GM21526 (cell line): ENCODE results near the gene OR10H1.
A peak's percentile ranks its signal among the peaks of the same experiment; 100 is the strongest.
"Not testable (repeated sequence)": the region's sequence is repeated elsewhere in the genome, so short reads cannot be mapped to it uniquely, and the experiment has no call there.

Experiments used
- ATAC-seq: cut with Tn5 transposase; IDR thresholded peaks from one replicate; pipeline ENCODE4 v1.9.1; 2021; ENCODE audit warnings: moderate library complexity; ENCODE audit not compliant: unreplicated experiment, low FRiP score

Gene OR10H1, protein sequence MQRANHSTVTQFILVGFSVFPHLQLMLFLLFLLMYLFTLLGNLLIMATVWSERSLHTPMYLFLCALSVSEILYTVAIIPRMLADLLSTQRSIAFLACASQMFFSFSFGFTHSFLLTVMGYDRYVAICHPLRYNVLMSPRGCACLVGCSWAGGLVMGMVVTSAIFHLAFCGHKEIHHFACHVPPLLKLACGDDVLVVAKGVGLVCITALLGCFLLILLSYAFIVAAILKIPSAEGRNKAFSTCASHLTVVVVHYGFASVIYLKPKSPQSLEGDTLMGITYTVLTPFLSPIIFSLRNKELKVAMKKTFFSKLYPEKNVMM

DNA sequence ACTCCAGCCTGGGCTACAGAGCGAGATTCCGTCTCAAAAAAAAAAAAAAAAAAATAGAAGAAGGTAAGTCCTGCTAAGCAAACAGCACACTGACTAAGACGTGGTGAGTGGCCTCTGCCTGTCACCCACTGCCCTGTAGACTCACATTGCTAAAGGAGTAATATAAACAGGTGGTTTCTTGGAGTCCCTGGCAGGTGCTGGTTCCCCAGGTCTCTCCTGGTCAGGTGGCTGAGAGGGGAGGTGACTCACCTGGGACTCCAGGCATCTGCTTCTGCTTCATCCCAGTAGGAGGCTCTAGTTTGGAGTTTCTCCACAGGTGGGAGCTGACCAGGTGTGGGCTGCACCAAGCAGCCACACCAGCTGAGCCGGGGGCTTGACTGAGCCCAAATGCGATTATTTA, at the start of gene OR10H1:
Gene OR10H1, minus strand, starts transcription at position 359 of the 400 bp plus-strand sequence. CDS start 7,627 bp downstream, outside the sequence.
- ATAC-seq, result no peak

DNA sequence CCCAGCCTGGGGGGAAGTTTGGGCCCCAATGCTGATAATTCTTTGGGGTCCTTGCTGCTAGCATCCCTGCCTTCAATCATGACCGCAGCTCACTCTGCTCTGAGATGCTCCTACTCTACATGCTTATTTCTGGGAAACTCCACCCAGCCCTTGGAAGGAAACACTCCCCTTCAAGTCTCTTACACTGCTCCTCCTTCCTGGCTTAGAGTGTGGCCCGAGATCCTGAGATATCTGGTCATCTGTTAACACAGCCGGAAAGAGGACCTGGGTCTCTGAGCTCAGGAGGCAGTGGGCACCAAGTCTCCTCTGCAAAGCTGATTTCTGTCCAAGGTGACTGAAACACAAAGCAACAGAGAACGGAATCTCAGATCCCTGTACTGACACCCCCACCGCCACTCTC, 49.4 kb upstream of the OR10H1 start:
- no peak for ATAC-seq

DNA sequence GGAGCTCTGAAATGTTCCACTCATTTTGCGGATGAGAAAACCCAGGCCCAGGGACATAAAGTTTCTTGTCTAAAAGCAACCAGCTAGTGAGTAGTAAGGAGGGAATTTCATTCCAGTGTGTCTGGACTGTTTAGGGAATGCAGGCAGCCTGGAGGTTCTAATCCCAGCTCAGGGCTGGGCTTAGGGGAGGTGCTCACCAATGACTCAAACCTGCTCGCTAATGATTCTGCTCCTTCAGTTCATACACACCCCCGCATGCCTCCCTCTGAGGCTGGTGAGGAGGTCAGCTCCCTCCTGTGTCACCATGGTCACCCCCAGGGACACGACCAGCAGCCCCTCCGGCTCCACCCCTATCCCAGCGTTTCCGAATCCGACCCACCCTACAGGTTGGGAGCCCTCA, 47.8 kb upstream of the OR10H1 start:
- ATAC-seq, result no peak

DNA sequence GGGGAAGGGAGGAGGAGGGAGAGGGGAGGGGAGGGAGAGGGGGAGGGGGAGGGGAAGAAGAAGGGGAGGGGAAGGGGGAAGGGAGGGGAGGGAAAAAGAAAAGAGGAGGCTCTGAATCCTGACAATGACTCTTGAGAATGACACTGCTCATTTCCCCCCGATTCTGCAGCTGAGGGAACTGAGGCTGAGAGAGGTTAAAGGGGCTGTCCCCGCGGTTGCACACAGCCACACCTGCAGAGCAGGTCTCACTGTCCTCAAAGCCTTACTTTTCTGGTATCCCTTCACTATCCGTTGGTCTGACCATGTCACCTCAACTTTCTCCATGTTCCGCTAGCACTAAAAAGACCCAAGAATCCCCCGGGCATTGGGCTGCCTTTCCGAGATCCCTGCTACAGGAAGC, 47.0 kb upstream of the OR10H1 start:
- no peak for ATAC-seq

DNA sequence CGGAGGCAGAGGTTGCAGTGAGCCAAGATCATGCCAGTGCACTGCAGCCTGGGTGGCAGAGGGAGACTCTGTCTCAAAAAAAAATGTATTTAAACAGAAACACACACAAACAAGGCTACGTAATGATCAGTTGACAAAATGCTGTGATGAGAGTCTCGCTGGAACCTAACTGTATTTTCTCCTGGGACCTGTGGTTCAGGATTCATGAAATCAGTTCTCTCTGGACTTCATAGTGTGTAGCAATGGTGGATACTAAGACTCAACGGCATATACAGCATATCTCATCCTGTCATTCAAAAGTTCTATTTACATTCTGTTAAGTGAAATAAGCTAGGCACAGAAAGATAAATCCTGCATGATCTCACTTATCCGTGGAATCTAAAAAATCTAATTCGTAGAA, 45.1 kb upstream of the OR10H1 start:
- ATAC-seq, result no peak

DNA sequence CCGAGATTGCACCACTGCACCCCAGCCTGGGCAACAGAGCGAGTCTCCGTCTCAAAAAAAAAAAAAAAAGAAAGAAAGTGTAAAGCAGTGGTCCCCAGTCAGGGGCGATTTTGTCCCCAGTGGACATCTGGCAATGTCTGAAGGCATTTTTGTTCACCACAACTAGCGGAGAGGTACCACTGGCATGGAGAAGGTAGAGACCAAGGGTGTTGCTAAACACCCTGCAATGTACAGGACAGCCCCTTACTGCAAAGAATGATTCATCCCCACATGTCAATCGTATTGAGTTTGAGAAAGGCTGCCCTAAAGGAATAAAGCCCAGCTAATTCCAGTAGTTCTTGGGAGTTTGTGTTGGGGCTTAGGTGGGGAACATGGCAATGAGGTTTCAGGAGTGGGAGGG, 43.7 kb upstream of the OR10H1 start:
- ATAC-seq, result no peak

DNA sequence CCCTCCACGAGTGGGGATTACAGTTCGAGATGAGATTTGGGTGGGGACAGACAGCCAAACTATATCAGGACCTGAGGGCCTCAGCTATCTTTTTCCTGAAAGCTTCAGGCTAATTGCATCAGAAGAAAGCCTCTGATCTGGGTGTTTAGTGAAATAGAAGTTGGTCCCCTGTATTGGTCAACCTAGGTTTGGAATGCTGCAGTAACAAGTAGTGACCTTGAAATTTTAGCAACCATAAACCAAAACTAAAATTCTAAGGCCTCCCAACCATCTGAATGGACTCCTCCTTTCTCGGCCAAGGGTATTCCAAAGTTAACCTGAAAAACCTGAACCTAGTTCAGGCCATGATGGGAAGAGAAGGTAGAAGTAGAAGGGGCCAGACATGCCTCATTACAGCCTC, 34.9 kb upstream of the OR10H1 start:
- no peak for ATAC-seq

DNA sequence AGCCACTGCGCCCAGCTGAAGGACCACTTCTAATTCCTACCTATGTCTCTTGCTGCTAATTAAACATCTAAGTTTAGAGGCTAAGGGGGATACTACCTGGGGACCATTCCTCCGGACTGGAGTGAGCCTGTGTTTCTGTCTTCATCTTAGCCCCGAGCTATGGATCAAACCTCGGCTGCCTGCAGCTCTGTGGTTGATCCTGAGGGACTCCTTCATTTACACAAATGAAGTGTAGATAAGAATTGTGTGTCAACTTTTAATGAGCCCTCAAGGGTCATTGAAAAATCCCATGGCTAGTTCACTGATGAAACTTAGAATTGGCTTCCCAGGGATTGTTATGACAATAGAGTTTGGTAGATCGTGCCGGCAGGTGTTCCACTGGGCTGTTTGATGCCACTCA, 31.5 kb upstream of the OR10H1 start:
- no peak for ATAC-seq

DNA sequence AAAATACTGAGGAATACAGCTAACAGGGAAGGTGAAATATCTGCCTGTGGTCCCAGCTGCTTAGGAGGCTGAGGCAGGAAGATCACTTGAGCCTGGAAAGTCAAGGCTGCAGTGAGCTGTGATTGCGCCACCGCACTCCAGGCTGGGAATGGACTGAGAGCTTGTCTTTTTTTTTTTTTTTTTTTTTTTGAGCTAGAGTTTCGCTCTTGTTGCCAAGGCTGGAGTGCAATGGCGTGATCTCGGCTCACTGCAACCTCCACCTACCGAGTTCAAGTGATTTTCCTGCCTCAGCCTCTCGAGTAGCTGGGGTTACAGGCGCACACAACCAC, 28.4 kb upstream of the OR10H1 start:
- ATAC-seq, result not testable (repeated sequence)

DNA sequence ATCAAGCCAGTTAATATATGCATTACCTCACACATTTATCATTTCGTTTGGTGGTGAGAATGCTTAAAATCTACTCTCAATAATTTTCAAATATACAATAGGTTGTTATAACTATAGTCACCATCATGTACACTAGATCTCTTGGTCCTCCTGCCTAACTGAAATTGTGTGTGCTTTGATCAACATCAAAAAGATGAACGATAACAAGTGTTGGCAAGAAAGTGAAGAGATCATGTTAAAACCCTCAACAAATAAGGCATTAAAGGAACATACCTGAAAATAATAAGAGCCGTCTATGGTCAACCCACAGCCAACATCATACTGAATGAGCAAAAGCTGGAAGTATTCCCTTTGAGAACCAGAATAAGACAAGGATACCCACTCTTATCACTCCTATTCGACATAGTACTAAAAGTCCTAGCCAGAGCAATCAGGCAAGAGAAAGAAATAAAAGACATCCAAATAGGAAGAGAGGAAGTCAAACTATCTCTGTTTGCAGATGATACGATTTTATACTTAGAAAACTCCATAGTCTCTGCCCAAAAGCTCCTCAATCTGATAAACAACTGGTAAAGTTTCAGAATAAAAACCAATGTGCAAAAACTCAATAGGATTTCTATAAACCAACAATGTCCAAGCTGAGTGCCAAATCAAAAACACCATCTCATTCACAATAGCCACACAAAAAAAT, 27.9 kb upstream of the OR10H1 start:
- no peak for ATAC-seq

DNA sequence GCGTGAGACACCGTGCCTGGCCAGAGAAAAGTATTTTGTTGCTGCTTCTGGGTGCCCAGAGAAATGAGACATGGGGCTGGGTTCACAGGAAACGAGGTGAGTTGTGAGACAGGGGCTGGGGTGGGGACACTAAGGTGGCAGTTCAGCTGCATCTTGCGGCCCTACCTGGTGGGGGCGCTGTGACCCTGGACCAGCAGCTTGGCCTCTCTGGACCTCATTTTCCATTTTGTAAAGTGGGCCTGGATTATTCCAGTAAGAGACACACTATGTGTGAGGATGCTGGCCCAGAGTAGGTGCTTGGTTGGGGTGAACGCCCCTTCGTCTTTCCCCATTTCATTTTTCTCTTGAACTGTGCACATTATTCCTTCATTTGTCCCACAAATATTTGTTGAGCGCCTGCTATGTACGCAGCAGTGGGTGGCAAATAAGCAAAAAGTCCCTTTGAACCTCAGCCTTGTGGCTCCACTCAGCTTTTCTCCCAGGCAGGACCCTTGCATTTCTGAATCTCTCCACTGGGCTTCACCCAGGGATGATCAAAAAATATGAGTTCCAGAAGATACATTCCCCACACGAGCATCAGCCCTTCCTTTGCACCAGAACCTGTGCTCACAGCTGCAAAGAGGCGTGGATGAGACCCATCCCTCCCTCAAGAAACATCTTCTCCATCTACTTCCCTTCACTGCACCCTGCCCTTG, 26.6 kb upstream of the OR10H1 start:
- ATAC-seq, result no peak

DNA sequence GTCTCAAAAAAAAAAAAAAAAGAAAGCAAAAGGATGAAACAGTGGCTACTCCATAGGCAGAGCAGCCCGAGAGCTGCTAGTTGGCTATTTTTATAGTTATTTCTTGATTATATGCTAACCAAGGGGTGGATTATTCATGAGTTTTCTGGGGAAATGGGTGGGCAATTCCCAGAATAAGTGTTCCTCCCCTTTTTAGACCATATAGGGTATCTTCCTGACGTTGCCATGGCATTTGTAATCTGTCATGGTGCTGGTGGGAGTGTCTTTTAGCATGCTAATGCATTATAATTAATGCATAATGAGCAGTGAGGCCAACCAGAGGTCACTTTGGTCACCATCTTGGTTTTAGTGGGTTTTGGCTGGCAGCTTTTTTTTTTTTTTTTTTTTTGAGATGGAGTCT, 25.4 kb upstream of the OR10H1 start:
- no peak for ATAC-seq

DNA sequence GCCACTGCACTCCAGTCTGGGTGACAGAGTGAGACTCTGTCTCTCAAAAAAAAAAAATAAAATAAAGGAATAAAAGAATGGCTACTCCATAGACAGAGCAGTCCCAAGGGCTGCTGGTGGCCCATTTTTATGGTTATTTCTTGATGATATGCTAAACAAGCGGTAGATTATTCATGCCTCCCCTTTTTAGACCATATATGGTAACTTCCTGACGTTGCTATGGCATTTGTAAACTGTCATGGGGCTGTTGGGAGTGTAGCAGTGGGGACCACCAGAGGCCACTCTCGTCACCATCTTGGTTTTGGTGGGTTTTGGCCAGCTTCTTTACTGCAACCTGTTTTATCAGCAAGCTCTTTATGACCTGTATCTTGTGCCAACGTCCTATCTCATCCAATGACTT, 24.4 kb upstream of the OR10H1 start:
- ATAC-seq, result not testable (repeated sequence)

DNA sequence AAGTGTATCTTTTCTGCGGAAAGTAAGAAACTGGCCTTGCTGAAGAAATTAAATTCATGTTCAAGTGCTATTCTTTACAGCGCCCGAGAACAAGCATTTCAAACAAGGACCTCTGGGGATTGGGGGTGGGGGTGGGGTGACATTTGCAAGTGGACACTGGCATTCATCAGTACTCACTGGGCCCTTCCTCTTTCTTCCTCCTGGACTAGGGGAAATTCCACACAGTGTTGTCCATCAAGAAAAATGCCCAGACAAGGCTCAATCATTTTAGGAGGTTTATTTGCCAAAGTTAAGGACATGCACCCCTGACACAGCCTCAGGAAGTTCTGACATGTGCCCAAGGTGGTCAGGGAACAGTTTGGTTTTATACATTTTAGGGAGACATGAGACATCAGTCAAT, 22.9 kb upstream of the OR10H1 start:
- no peak for ATAC-seq

DNA sequence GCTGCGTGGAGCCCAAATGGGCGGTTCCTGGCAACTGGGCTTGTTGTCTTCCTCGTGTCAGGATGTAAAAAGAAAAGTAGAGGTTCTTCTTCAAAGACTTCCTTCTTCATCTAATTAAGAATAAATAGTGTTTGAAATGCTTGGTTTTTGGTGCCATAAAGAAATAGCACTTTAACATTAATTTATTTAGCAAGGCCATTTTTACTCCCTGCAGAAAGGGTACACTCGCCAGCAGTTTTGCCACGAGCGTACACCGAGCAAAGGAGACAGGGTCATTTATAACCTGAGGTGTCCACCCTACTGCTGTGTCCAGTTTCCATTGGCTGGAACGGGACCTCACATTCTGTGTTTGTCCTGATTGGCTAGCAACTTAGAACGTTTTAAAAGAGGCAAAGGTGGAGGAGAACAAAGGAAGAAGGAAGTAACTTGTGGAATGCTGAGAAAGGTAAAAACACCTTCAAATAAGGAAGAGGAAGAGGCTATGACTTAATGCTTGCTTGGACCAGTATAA, 21.8 kb upstream of the OR10H1 start:
- ATAC-seq, result no peak

DNA sequence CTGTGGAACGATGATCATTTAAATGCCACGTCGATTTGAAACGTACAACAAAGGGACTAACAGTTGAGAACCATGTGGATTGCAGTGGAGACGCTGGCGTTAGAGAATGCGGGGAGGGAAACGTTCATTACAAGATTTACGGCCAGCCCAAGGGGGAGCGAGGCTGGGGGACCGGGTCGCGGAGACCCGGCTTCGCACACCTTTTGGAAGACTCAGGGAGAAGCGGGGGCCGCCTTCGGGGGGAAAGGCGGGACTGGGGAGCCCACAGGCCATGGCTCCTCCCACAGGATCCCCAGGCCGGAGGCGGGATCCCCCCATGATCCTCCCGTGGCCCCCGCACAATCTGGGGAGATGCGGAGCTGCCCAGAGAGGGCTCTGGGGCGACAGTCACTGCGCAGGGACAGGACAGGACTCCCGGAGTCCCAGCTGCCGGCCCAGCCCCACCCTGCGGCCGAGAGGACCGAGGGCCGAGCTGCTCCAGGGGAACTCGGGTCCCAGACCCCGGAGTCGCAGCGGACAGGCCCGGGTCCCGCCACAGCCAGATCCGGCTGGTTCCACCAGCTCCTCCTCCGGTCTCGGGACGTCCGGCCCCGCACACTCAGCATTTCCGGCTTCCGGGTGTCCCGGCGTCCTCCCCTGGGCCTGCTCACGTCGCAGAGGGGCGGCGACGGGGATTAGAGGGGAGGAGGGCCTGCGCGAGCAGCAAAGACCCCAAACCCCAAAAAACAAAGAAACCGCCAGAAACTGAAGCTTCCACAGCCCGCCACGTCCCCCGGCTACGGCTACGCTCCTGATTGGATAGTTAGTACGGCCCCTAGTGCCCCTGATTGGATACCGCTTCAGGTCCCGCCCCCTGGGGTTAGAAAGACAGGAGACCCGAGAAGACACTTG, 21.1 kb upstream of the OR10H1 start:
- peak; percentile 90 for ATAC-seq

DNA sequence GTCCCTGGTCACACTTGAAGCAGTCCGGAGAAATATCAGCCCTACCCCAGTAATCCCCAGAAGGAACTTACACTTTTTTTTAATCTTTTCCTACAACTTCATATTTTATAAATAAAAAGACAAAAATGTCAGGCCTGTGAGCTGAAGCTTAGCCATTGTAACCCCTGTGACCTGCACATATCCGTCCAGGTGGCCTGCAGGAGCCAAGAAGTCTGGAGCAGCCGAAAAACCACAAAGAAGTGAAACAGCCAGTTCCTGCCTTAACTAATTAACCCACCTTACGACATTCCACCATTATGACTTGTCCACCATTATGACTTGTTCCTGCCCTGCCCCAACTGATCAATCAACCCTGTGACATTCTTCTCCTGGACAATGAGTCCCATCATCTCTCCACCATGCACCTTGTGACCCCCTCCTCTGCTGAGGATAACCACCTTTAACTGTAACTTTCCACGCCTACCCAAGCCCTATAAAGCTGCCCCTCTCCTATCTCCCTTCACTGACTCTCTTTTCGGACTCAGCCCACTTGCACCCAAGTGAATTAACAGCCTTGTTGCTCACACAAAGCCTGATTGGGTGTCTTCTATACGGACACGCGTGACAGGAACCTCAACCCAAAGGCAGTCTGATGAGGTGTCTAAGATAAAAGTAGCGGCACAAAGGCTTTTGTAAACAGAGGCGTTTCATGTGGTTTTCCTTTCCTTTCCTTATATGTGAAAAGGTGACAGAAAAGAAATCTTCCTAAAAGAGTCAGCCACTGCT, 20.3 kb upstream of the OR10H1 start:
- ATAC-seq, result not testable (repeated sequence)

DNA sequence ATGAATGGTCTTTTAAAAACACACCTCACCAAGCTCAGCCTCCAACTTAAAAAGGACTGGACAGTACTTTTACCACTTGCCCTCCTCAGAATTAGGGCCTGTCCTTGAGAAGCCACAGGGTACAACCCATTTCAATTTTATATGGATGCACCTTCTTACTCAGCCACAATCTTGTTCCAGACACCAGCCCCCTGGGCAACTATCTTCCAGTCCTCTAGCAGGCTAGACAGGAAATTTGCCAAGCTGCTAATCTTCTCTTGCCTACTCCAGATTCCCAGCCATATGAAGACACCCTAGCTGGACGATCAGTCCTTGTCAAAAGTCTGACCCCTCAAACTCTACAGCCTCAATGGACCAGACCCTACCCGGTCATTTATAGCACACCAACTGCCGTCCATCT, 18.8 kb upstream of the OR10H1 start:
- not testable (repeated sequence) for ATAC-seq

DNA sequence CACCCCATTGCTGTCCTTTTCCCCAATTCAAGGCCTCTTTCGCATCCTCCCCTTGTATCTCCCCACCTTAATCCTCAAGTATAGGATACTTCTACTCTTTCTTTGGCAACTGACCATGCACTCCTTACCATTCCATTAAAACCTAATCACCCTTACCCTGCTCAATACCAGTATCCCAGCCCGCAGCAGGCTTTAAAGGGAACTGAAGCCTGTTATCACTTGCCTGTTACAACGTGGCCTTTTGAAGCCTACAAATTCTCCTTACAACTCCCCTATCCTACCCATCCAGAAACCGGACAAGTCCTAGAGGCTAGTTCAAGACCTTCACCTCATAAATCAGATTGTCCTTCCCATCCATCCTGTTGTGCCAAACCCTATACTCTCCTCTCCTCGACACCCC, 16.2 kb upstream of the OR10H1 start:
- ATAC-seq, result no peak

DNA sequence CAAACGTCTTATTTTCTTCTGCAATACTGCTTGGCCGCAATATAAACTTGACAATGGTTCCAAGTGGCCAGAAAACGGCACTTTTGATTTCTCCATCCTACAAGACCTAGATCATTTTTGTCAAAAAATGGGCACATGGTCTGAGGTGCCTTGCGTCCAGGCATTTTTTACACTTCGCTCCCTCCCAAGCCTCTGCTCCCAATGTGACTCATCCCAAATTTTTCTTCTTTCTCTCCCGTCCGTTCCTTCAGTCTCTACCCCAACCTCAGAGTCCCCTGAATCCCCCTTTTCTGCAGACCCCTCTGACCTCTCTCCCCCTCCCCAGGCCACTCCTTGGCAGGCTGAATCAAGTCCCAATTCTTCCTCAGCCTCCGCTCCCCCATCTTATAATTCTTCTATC, 14.3 kb upstream of the OR10H1 start:
- no peak for ATAC-seq
